ENCODE data around the gene AMBP. TPM values are rescaled to one million over a fixed set of nuclear protein-coding genes. Genes with fewer than 3 reads are reported as not detected.

Gene AMBP
- 0.51 TPM for total RNA-seq
- long read RNA-seq = 0 reads

GRCh38 chr9:114078021-114078780 lies at the start of gene AMBP:
AMBP (minus strand) TSS chr9:114078300; CDS start chr9:114078209, 91 bp downstream.
- DNase-seq (no peak), ATAC-seq (ENCODE audit: poor library complexity) (no peak)
- intact Hi-C loops (cut with DNase I) = no loop called here

GRCh38 chr9:114126247-114127060 lies 48.4 kb upstream of the AMBP start:
- intact Hi-C loops (cut with DNase I) = no loop called here
- ATAC-seq (ENCODE audit: poor library complexity) (no peak), DNase-seq (no peak)

GRCh38 chr9:114125476-114126013 lies 47.4 kb upstream of the AMBP start:
- ATAC-seq (ENCODE audit: poor library complexity) = no peak
- intact Hi-C loops (cut with DNase I) = no loop called here
- no peak for DNase-seq

GRCh38 chr9:114124666-114125475 lies 46.8 kb upstream of the AMBP start:
- DNase-seq = no peak

GRCh38 chr9:114124138-114124537 lies 46.0 kb upstream of the AMBP start:
- intact Hi-C loops (cut with DNase I) = no loop called here
- no peak for DNase-seq
- peak; percentile 61 for ATAC-seq (ENCODE audit: poor library complexity)

More at GRCh38 chr9:114124666-114125475, 46.8 kb upstream of the AMBP start:
- intact Hi-C loops (cut with DNase I) = no loop called here
- no peak for ATAC-seq (ENCODE audit: poor library complexity)

DNA sequence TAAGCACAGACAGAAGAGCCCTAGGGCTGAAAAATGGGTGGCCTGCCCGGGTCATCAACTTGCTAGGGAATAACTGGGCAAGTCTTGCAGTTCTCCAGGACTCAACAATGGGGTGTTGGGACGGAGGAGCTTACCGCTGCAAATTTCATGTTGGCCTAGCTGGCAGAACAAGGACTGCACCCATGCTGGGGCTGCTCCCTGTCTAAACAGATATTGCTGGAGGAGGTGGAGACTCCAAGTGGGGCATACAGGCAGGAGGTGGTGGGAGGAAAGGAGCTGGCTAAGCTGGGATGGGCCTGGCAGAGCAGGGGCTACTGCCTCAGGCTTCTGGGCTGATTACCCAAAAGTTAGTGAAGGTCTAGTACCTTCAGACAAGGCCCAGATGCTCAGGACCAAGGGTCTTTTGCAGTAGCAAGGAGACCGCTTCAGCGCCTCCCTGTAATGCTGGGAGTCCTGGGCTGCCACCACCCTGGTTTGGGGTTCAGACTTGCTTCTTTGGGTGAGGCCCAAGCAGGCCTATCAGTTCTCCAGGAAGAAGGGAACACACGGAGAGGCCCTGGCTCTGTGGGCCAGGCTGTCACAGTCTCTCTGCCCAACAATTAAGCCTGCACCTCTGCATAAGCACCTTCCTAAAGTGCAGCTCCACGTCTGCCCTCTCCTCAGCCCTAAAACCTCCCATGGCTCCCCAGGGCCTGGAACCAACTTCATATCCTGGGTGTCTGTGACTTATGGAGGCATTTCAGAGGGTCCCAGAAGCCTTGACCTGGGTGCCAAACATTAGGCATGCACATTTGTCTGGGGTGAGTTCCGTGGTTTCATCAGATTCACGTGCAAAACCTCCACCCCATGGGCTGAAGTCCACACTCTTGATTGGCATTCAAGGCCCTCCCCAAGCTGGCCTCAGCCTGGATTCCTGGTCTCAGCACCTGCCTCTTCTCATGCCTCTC lies 45.2 kb upstream of the AMBP start:
- ATAC-seq (ENCODE audit: poor library complexity) (no peak), DNase-seq (no peak)
- intact Hi-C loops (cut with DNase I) = no loop called here

GRCh38 chr9:114122136-114123027 lies 44.3 kb upstream of the AMBP start:
- intact Hi-C loops (cut with DNase I) = no loop called here
- DNase-seq (no peak), ATAC-seq (ENCODE audit: poor library complexity) (no peak)

GRCh38 chr9:114121227-114122135 lies 43.4 kb upstream of the AMBP start:
- no peak for DNase-seq
- ATAC-seq (ENCODE audit: poor library complexity) = no peak
- intact Hi-C loops (cut with DNase I) = no loop called here

DNA sequence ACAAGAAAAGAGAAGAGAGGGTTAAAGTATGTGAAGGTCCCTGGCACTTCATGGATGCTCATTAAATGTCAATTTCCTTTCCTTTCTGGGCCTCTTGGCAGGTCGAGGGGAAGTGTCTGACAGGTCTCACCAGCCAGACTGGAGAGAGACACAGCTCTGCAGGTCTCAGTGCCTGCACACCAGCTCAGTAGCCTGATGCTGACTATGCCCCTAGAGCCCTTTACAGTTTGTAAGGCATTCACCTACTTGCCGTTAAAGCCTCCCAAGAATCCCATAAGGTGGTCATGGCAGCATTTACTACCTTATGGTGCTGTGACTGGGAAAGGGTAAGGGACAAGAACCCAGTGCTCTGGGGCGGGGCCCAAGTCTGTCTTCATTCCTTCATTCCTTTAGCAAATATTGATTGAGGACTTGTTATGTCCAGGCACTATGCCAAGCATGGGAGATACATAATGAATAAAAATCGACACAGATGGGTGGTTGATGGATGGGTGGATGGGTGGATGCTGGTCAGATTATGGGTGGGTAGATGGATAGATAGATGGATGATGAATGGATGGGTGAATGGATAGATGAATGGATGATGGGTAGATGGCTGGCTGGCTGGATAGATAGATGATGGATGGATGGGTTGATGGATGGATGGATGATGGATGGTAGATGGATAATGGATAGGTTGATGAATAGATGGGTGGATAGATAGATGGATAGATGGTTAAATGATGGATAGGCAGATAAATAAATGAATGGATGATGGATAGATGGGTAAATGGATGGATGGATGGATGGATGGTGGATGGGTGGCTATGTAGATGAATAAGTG lies 42.3 kb upstream of the AMBP start:
- ATAC-seq (ENCODE audit: poor library complexity) = no peak
- DNase-seq = no peak
- intact Hi-C loops (cut with DNase I) = no loop called here

- no peak for DNase-seq
- no peak for ATAC-seq (ENCODE audit: poor library complexity)
- intact Hi-C loops (cut with DNase I) = no loop called here
Measured at GRCh38 chr9:114119242-114120191, 41.4 kb upstream of the AMBP start.

DNA sequence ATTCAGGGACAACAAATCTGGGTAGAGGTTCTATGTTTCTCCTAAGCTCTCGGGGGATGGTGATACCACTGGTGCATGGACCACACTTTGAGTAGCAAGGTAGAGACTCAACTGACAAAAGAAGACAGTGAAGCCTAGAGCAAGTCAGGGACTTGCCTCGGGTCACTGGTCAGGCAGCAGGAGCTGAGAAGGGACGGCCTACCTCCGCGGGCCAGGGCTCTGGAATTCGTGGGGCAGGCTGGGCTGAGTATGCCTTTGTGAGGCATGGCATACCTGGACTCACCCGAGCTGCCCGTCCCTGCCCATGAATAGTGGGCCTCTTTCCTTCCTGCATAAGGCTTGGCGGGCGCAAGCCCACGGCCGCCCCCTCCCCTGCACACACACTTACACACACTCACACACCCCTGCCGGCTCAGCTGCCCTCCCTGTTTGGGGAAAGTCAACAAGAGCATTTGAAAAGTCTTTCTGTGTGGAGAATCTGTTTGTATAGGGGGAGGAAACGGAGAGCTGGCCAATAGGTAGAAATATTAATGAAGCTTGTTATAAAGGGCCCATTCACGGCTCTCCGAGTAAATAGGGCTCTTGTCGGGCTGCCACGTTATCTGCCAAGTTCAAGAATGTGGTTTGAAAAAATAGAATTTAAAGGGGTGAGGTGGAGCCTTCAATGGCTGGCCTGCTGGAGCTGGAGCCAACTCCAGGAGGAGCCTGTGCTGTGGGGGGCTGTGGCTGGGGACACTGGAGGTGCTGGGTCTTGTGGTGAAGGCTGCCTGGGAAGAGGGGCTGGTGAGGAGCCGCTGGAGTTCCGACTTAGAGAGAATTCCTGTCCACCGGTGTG lies 40.1 kb upstream of the AMBP start:
- DNase-seq (no peak), ATAC-seq (ENCODE audit: poor library complexity) (no peak)
- intact Hi-C loops (cut with DNase I) = no loop called here

- ATAC-seq (ENCODE audit: poor library complexity) = no peak
- no peak for DNase-seq
- intact Hi-C loops (cut with DNase I) = no loop called here
Measured at GRCh38 chr9:114117614-114117995, 39.5 kb upstream of the AMBP start.

- ATAC-seq (ENCODE audit: poor library complexity) (peak; percentile 35), DNase-seq (peak; percentile 61)
Measured at GRCh38 chr9:114116126-114116747, 38.1 kb upstream of the AMBP start.

More at GRCh38 chr9:114116126-114116747, 38.1 kb upstream of the AMBP start:
- intact Hi-C loops (cut with DNase I) = no loop called here
